ENCODE measurements around the gene GGTLC1. TPM values are rescaled to one million over a fixed set of nuclear protein-coding genes. Genes with fewer than 3 reads are reported as not detected.

The GGTLC1 gene
- total and polyA plus RNA-seq, 2 of the 8 experiments (the other 6 are each of a cell fraction or from before 2014, with no cell fraction given) = not detected

GRCh38 chr20:23954008-23954745, 34.4 kb downstream of the GGTLC1 start:
- no peak overlapping the region for H2BK5ac ChIP-seq (ENCODE audit: low read depth, low read length)
- H3K9ac ChIP-seq (replicated peaks in 1 of 4; ENCODE audit: extremely low read depth in 1 of 4, low read depth in 3 of 4, low read length in 3 of 4) = no peak overlapping the region
- no peak overlapping the region for H2BK15ac ChIP-seq (ENCODE audit: low read length)
- H3K79me2 ChIP-seq (ENCODE audit: control insufficient read depth in 1 of 2, insufficient read depth in 2 of 2, low read length in 2 of 2) = no peaks in the 10 kb centered on the region
- WGBS, 2 experiments (ENCODE audit: extremely low coverage in 1 of 2, insufficient coverage in 1 of 2, insufficient read length in 1 of 2, insufficient replicate concordance in 2 of 2, low coverage in 1 of 2, low lambda C conversion rate in 2 of 2, missing lambda C conversion rate in 1 of 2) = 81% methylated on average over 13 of the region's 13 CpGs; no CpG with 5 or more reads in 1 of the 2 experiments
- H3K27me3 ChIP-seq (replicated peaks in 1 of 4; ENCODE audit: control insufficient read depth in 3 of 4, extremely low read depth in 1 of 4, insufficient read depth in 3 of 4, low read length in 3 of 4) = no peaks in the 10 kb centered on the region; a peak in 1 of 7 replicates
- CTCF ChIA-PET (ENCODE audit: partially characterized antibody) = interaction anchor here (1.1 to 2.8 kb wide), 2 partner anchors 16 to 24 kb away, joined by 3 to 8 read pairs; no protein-coding TSS in a partner anchor
- POLR2A ChIA-PET (ENCODE audit: partially characterized antibody) = no interaction called here
- no peaks in the 10 kb centered on the region for H3K36me3 ChIP-seq (ENCODE audit: control insufficient read depth in 2 of 4, insufficient read depth in 4 of 4, low read length in 3 of 4)
- no peak overlapping the region for H3K4ac ChIP-seq (replicated peaks; ENCODE audit: insufficient read length, low read depth, low read length)
- no peaks in the 10 kb centered on the region for H3K79me1 ChIP-seq (ENCODE audit: low read depth, low read length)
- DNase-seq (ENCODE audit: low read depth in 1 of 2, low spot score in 2 of 2) (no peak), FAIRE-seq (no peak)
- H3K18ac ChIP-seq (ENCODE audit: extremely low read depth, low read length) = no peak overlapping the region
- H2AK5ac ChIP-seq (ENCODE audit: low read depth, low read length) = no peak overlapping the region
- H2BK20ac ChIP-seq (ENCODE audit: low read length) = no peak overlapping the region
- no peaks in the 10 kb centered on the region for H3K23me2 ChIP-seq (ENCODE audit: low read depth, low read length)
- no peak overlapping the region for H2AFZ ChIP-seq (ENCODE audit: low read length)
- H3K4me3 ChIP-seq (ENCODE audit: extremely low read depth in 1 of 4, insufficient read depth in 2 of 4, low read depth in 3 of 4, low read length in 4 of 4) = no peak overlapping the region
- no peak overlapping the region for H2BK12ac ChIP-seq (ENCODE audit: low read depth, low read length)
- no peaks in the 10 kb centered on the region for H4K20me1 ChIP-seq (replicated peaks in 1 of 2; ENCODE audit: control insufficient read depth in 1 of 2, insufficient read depth in 2 of 2, low read length in 2 of 2)
- peaks cover 0 to 4% (median 2%) of the 10 kb centered on the region in 4 experiments; a peak in 3 of 7 replicates for H3K4me1 ChIP-seq (replicated peaks in 1 of 4; ENCODE audit: control insufficient read depth in 3 of 4, insufficient read depth in 4 of 4, low read length in 3 of 4)
- no peak overlapping the region for H4K5ac ChIP-seq (ENCODE audit: insufficient read length, low read depth, low read length)
- no peak overlapping the region; the same call in 1 of the 2 replicates for H4K8ac ChIP-seq (ENCODE audit: extremely low read depth, insufficient read depth, low read length)
- no peak overlapping the region for H3K56ac ChIP-seq (replicated peaks; ENCODE audit: insufficient read length, low read depth, low read length)
- H3K9me3 ChIP-seq (ENCODE audit: insufficient read depth in 2 of 2, low read depth in 1 of 2, low read length in 1 of 2) = no peaks in the 10 kb centered on the region
- H3K4me2 ChIP-seq (ENCODE audit: insufficient read depth in 1 of 2, low read depth in 2 of 2, low read length in 2 of 2) = no peak overlapping the region
- no peak overlapping the region for H2BK120ac ChIP-seq (replicated peaks; ENCODE audit: low read depth, low read length)
- H3K23ac ChIP-seq (ENCODE audit: insufficient read length) = no peak overlapping the region
- H4K91ac ChIP-seq (replicated peaks; ENCODE audit: insufficient read length, low read length) = no peak overlapping the region
- H3K14ac ChIP-seq (ENCODE audit: insufficient read length) = no peak overlapping the region
- H3K27ac ChIP-seq (ENCODE audit: low read depth, low read length) = no peak overlapping the region
- no peak for TF ChIP-seq MAX (IDR thresholded peaks at IDR 0.05)
- no peak for TF ChIP-seq TAF7 (optimal IDR thresholded peaks at IDR 0.05; ENCODE audit: borderline replicate concordance, low read depth, low read length)
- no peak for TF ChIP-seq ATF3 (IDR thresholded peaks at IDR 0.05; ENCODE audit: insufficient read depth, low read depth, low read length)
- TF ChIP-seq CBX5 (IDR thresholded peaks at IDR 0.05; ENCODE audit: low read depth, low read length) = no peak
- no peak for TF ChIP-seq EGR1 (IDR thresholded peaks at IDR 0.05; ENCODE audit: borderline replicate concordance, low read depth, low read length)
- TF ChIP-seq BRCA1 (IDR thresholded peaks at IDR 0.05; ENCODE audit: low read depth, low read length) = no peak
- TF ChIP-seq FOSL1 (IDR thresholded peaks at IDR 0.05; ENCODE audit: insufficient read depth, low read depth, low read length) = no peak
- TF ChIP-seq SUZ12 (IDR thresholded peaks at IDR 0.05; ENCODE audit: low read length) = no peak
- TF ChIP-seq EP300 (IDR thresholded peaks at IDR 0.05; ENCODE audit: borderline replicate concordance in 1 of 2, low read depth in 2 of 2, low read length in 2 of 2) = no peak
- TF ChIP-seq RXRA (IDR thresholded peaks at IDR 0.05; ENCODE audit: insufficient read depth, low read depth, low read length) = no peak
- no peak for TF ChIP-seq CBX8 (IDR thresholded peaks at IDR 0.05; ENCODE audit: borderline replicate concordance, low read depth, low read length)
- no peak for TF ChIP-seq TCF12 (IDR thresholded peaks at IDR 0.05; ENCODE audit: low read depth, low read length)

Data from H1 (cell line).